Upper lobe of right lung (tissue), 1 donor: Measurements from ENCODE around the gene PCNX2. TPM values are rescaled to one million over a fixed set of nuclear protein-coding genes. Genes with fewer than 3 reads are reported as not detected.
"Not testable (repeated sequence)": the region's sequence is repeated elsewhere in the genome, so short reads cannot be mapped to it uniquely, and the experiment has no call there.

Source experiments
- ATAC-seq: fragments of 200-7000 bp; cut with Tn5 transposase; one replicate; pipeline ENCODE4 v1.9.1; 2020; ENCODE audit warnings: mild to moderate bottlenecking, moderate library complexity
- DNase-seq: peaks from one replicate; pipeline ENCODE4 v3.0.0-alpha.2; 2020
- H3K27ac ChIP-seq: fragments of 200-600 bp; one replicate; pipeline ENCODE4 v1.8.0; 2022
- H3K27me3 ChIP-seq: fragments of 200-600 bp; one replicate; pipeline ENCODE4 v1.8.0; 2022; ENCODE audit warnings: mild to moderate bottlenecking
- H3K36me3 ChIP-seq: fragments of 200-600 bp; one replicate; pipeline ENCODE4 v1.8.0; 2022
- H3K4me1 ChIP-seq: fragments of 200-600 bp; one replicate; pipeline ENCODE4 v1.8.0; 2022
- H3K4me3 ChIP-seq: fragments of 200-600 bp; one replicate; pipeline ENCODE4 v1.8.0; 2022; ENCODE audit warnings: mild to moderate bottlenecking
- H3K9me3 ChIP-seq: fragments of 200-600 bp; one replicate; pipeline ENCODE4 v1.8.0; 2022
- intact Hi-C: fragments of 100-400 bp; cut with DNase I; formaldehyde crosslinking; loops from one replicate; pipeline ENCODE4 v1.11.0; 2022
- total RNA-seq: library from RNA; stranded (reverse); fragmentation: NEBNext Ultra II Directional; extraction: Animal tissue kit (Norgen Biotek cat#: 25700); gene quantifications from one replicate; pipeline ENCODE4 v1.2.1, GENCODE V29; 2021
- TF ChIP-seq, protein P1 (sequence below): fragments of 200-600 bp; IDR thresholded peaks from one replicate; pipeline ENCODE4 v1.8.0; 2022; ENCODE audit warnings: antibody characterized with exemption
- donor health status: DM: no; HTN: yes; CAD: no; lungs with severe emphysema.

Gene PCNX2
- total RNA-seq, 1 donor from 2014 or later, result 6.8 TPM

DNA sequence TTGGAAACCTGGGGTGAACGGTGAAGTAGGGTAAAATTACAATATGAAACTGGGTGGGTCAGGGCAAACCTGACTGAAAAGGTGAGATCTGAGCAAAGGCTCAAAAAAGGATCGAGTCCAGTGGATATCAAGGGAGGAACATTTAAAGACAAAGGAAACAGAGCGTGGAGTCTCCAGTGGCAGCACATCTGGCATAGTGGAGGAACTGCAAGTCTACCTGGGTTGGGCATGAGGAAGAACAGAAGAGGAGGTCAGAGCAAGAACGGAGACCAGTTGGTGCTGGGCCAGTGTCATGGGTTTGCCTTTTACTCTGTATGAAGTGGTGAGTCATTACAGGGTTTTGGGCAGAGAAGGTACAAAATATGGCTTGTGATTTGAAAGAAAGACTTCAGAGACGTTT is 181.4 kb downstream of the PCNX2 start:
- H3K36me3 ChIP-seq, result no peaks in the 10 kb centered on the region
- peak overlapping the region; percentile 80 for H3K27ac ChIP-seq
- TF ChIP-seq, protein P1, sequence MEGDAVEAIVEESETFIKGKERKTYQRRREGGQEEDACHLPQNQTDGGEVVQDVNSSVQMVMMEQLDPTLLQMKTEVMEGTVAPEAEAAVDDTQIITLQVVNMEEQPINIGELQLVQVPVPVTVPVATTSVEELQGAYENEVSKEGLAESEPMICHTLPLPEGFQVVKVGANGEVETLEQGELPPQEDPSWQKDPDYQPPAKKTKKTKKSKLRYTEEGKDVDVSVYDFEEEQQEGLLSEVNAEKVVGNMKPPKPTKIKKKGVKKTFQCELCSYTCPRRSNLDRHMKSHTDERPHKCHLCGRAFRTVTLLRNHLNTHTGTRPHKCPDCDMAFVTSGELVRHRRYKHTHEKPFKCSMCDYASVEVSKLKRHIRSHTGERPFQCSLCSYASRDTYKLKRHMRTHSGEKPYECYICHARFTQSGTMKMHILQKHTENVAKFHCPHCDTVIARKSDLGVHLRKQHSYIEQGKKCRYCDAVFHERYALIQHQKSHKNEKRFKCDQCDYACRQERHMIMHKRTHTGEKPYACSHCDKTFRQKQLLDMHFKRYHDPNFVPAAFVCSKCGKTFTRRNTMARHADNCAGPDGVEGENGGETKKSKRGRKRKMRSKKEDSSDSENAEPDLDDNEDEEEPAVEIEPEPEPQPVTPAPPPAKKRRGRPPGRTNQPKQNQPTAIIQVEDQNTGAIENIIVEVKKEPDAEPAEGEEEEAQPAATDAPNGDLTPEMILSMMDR, result no peak
- H3K4me3 ChIP-seq, result no peak overlapping the region
- intact Hi-C loops, result no loop called here
- DNase-seq (no peak), ATAC-seq (no peak)
- no peaks in the 10 kb centered on the region for H3K27me3 ChIP-seq
- H3K4me1 ChIP-seq, result peaks cover 25% of the 10 kb centered on the region
- H3K9me3 ChIP-seq, result no peaks in the 10 kb centered on the region

DNA sequence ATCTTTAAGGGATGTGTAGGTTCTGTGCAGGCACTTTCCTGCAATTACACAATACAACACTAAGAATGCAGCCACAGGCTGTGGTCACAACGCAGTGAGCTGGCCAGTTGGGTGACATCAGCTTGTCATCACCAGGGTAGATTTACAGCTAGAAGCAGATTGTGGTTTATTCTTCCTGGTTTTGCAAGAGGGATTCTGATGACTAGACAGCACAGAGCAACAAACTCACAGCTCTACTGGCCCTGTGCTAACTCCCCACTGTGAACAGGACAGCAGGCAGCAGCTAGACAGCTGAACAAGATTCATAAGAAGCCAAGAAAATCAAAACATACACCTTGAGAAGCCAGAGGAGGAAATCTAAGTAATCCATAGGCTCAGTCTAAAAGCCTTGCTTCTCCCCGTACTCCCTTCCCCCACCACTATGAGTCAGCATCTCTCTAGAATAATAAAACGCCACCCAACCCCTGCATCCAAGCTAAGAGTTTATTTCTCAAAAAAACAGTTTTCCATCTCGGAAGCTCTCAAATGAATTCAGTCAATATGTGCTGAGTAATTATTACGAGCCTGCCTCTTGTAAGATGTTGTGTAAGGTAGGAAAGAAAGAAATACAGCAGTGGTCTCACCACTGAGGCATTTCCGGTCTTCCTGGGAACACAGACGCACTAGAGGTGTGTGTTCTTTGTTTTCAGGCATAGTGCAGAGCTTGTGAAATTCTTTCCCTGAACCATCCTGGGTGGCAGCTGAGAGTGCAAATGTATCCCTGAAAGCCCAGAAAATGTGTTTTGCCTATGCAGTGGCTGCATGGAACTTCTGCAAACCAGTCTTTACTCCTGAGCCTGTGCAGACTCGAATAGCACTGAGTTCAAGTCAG is 182.3 kb downstream of the PCNX2 start:
- intact Hi-C loops, result no loop called here
- Histone ChIP-seq H3K4me1 (peaks cover 25% of the 10 kb centered on the region), H3K4me3 (no peak overlapping the region), H3K27ac (peak overlapping the region; percentile 80), H3K36me3 (no peaks in the 10 kb centered on the region), H3K27me3 (no peaks in the 10 kb centered on the region), H3K9me3 (no peaks in the 10 kb centered on the region)
- TF ChIP-seq, protein P1, result no peak
- DNase-seq, result peak; percentile 79
- ATAC-seq, result peak; percentile 86

DNA sequence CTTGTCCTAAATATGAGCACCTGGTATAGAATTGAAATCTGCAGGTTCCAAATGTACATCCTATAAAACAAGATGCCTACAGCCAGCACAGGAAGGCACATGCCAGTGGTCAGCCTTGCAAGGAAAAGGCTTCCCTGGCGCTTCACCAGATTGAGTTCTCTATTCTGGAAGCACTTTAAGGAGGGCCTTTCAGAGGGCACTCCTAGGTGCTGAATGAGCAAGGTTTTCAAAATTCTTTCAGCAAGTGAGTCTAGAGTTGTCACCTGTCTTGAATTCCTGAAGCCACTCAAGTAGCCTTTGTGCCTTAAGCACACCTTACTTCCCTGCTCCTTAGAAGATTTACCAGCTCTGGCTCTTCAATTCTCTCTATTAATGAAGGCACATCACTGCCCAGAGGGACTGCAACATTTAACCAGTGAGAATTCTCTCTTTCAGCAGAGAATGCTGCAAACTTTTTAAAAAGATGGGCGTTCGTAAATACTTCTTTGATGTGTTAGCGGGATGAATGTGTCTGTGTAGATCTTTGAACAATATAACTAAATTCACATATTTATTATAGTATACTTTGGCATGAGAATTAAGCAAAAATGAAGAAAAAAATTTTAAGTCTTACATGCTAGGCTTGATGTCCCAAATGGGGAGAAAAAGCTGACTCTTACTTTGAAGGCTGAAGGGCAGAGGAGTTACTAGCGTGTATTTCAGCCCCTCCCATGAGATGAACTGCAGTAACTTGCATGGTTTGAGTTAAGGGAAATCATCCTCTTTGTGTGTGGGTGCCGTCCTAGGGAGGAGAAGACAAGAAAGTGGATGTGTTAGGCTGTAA is 183.1 kb downstream of the PCNX2 start:
- DNase-seq (no peak), ATAC-seq (peak; percentile 69)
- intact Hi-C loops, result no loop called here
- H3K4me3 ChIP-seq, result no peak overlapping the region
- H3K9me3 ChIP-seq, result no peaks in the 10 kb centered on the region
- TF ChIP-seq, protein P1, result no peak
- H3K27ac ChIP-seq, result peak overlapping the region; percentile 80
- H3K4me1 ChIP-seq, result peaks cover 25% of the 10 kb centered on the region
- H3K36me3 ChIP-seq, result no peaks in the 10 kb centered on the region
- H3K27me3 ChIP-seq, result no peaks in the 10 kb centered on the region

DNA sequence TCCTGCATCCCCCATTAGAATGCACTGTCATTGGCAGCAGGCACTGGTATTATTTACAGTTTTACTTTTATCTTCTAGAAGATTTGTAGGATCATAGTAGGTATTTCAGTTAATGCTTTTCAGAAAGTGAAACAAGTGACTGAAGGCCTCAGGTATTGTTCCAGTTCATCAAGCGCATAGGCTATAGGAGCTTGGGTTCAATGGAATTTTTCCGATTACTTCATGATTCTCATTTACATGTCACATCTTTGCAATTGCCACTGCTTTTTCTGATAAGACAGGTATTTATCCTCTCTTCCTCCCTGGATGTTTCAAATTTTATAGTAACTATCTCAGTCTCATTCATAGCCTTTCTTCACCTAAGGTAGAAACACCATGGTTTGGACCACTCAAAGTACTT is 183.8 kb downstream of the PCNX2 start:
- DNase-seq (no peak), ATAC-seq (no peak)
- Histone ChIP-seq H3K4me3 (no peak overlapping the region), H3K9me3 (no peaks in the 10 kb centered on the region), H3K4me1 (peaks cover 25% of the 10 kb centered on the region), H3K36me3 (no peaks in the 10 kb centered on the region), H3K27me3 (no peaks in the 10 kb centered on the region), H3K27ac (no peak overlapping the region)
- intact Hi-C loops, result no loop called here
- TF ChIP-seq, protein P1, result no peak

DNA sequence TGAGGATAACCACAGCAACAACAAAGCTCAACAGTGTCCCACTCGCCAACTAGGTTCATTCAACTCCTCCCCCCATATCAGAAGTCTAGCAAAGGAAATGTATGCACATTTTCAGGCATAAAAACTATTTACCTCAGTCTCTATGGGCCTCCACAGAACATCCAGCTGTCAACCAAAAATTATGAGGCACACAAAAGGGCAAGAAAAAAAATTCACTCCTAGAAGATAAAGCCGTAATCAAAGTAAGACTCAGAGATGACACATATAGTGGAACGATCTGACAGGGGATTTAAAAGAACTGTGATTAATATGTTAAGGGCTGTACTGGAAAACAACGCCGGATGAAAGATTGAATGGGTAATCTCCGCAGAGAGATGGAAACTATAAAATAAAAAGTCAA is 186.4 kb downstream of the PCNX2 start:
- Histone ChIP-seq H3K27ac (no peak overlapping the region), H3K9me3 (no peaks in the 10 kb centered on the region), H3K27me3 (no peaks in the 10 kb centered on the region), H3K4me1 (peaks cover 20% of the 10 kb centered on the region), H3K4me3 (no peak overlapping the region), H3K36me3 (no peaks in the 10 kb centered on the region)
- intact Hi-C loops, result no loop called here
- TF ChIP-seq, protein P1, result no peak
- ATAC-seq (no peak), DNase-seq (no peak)

DNA sequence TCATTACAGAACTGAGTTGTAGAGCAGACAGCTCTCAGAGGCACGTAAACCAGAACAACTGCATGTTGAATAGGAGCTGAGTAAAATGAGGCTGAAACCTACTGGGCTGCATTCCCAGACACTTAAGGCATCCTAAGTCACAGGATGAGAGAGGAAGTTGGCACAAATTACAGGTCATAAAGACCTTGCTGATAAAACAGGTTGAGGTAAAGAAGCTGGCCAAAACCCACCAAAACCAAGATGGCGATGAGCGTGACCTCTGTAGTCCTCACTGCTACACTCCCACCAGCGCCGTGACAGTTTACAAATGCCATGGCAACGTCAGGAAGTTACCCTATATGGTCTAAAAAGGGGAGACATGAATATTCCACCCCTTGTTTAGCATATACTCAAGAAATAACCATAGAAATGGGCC is 187.8 kb downstream of the PCNX2 start:
- DNase-seq, H3K4me1 ChIP-seq, H3K27me3 ChIP-seq, H3K36me3 ChIP-seq, ATAC-seq, H3K4me3 ChIP-seq, intact Hi-C loops, H3K9me3 ChIP-seq, H3K27ac ChIP-seq: not testable (repeated sequence)
